Measurements from ENCODE around the gene IFFO2.

GRCh38 chr1:18934205-18935000 is 22.1 kb downstream of the IFFO2 start:
- TF ChIP-seq POLR2A (IDR thresholded peaks at IDR 0.05): no peak
- no peak for TF ChIP-seq CTCF (IDR thresholded peaks at IDR 0.05)
